Measurements from ENCODE around the gene C2orf76.

Gene C2orf76

GRCh38 chr2:119372778-119373568 is 6.3 kb upstream of the C2orf76 start:
- no peaks in the 10 kb centered on the region for H3K9me3 ChIP-seq (ENCODE audit: insufficient read depth, low read length)
- TF ChIP-seq CTCF (IDR thresholded peaks at IDR 0.05; ENCODE audit: insufficient read depth, low read length, poor library complexity, severe bottlenecking) = no peak
- no peak for TF ChIP-seq EZH2phosphoT487 (conservative IDR thresholded peaks at IDR 0.05; ENCODE audit: low read length)
- H3F3A ChIP-seq (ENCODE audit: insufficient read depth) = 0 out of 2 replicates have a peak, but pooled peaks cover 10% of the 10 kb centered on the region
- H3K27ac ChIP-seq (ENCODE audit: low read depth, low read length) = no peak overlapping the region
- no peak overlapping the region for H3K9ac ChIP-seq (ENCODE audit: low read length)
- H3K4me2 ChIP-seq (ENCODE audit: low read depth, low read length, poor library complexity, severe bottlenecking) = no peak overlapping the region
- H4K20me1 ChIP-seq (ENCODE audit: low read depth, low read length) = peaks cover 12% of the 10 kb centered on the region; the same call in 1 of the 2 replicates
- no peak overlapping the region for H3K4me3 ChIP-seq (ENCODE audit: insufficient read depth, low read length, poor library complexity, severe bottlenecking)
- peaks cover 47% of the 10 kb centered on the region for H3K36me3 ChIP-seq (ENCODE audit: low read length)
- no peak overlapping the region for H2AFZ ChIP-seq (ENCODE audit: low read depth, low read length, severe bottlenecking)
- H3K79me2 ChIP-seq (ENCODE audit: insufficient read depth, low read length) = peaks cover 21% of the 10 kb centered on the region
- no peaks in the 10 kb centered on the region for H3K9me2 ChIP-seq (replicated peaks; ENCODE audit: insufficient read depth, low read length)
- H3K27me3 ChIP-seq (ENCODE audit: low read length) = no peaks in the 10 kb centered on the region

GRCh38 chr2:119371111-119371510 is 4.5 kb upstream of the C2orf76 start:
- Histone ChIP-seq H3K9ac (ENCODE audit: low read length) (no peak overlapping the region), H3K4me3 (ENCODE audit: insufficient read depth, low read length, poor library complexity, severe bottlenecking) (no peak overlapping the region), H3K9me2 (replicated peaks; ENCODE audit: insufficient read depth, low read length) (no peaks in the 10 kb centered on the region), H2AFZ (ENCODE audit: low read depth, low read length, severe bottlenecking) (no peak overlapping the region), H3K79me2 (ENCODE audit: insufficient read depth, low read length) (peaks cover 38% of the 10 kb centered on the region), H3F3A (ENCODE audit: insufficient read depth) (0 out of 2 replicates have a peak, but pooled peaks cover 10% of the 10 kb centered on the region), H3K9me3 (ENCODE audit: insufficient read depth, low read length) (no peaks in the 10 kb centered on the region), H3K36me3 (ENCODE audit: low read length) (peaks cover 47% of the 10 kb centered on the region), H3K27me3 (ENCODE audit: low read length) (no peaks in the 10 kb centered on the region), H4K20me1 (ENCODE audit: low read depth, low read length) (peaks cover 17% of the 10 kb centered on the region; the same call in 1 of the 2 replicates), H3K4me2 (ENCODE audit: low read depth, low read length, poor library complexity, severe bottlenecking) (no peak overlapping the region), H3K27ac (ENCODE audit: low read depth, low read length) (no peak overlapping the region)
- TF ChIP-seq CTCF (IDR thresholded peaks at IDR 0.05; ENCODE audit: insufficient read depth, low read length, poor library complexity, severe bottlenecking) = no peak
- TF ChIP-seq EZH2phosphoT487 (conservative IDR thresholded peaks at IDR 0.05; ENCODE audit: low read length) = no peak

GRCh38 chr2:119369845-119370244 is 3.2 kb upstream of the C2orf76 start:
- TF ChIP-seq EZH2phosphoT487 (conservative IDR thresholded peaks at IDR 0.05; ENCODE audit: low read length) (no peak), CTCF (IDR thresholded peaks at IDR 0.05; ENCODE audit: insufficient read depth, low read length, poor library complexity, severe bottlenecking) (no peak)
- H3K9ac ChIP-seq (ENCODE audit: low read length) = no peak overlapping the region
- peaks cover 47% of the 10 kb centered on the region for H3K36me3 ChIP-seq (ENCODE audit: low read length)
- no peaks in the 10 kb centered on the region for H3K27me3 ChIP-seq (ENCODE audit: low read length)
- no peaks in the 10 kb centered on the region for H3K9me2 ChIP-seq (replicated peaks; ENCODE audit: insufficient read depth, low read length)
- 0 out of 2 replicates have a peak, but pooled peaks cover 10% of the 10 kb centered on the region for H3F3A ChIP-seq (ENCODE audit: insufficient read depth)
- H3K79me2 ChIP-seq (ENCODE audit: insufficient read depth, low read length) = peaks cover 50% of the 10 kb centered on the region
- H4K20me1 ChIP-seq (ENCODE audit: low read depth, low read length) = peaks cover 17% of the 10 kb centered on the region; the same call in 1 of the 2 replicates
- no peak overlapping the region for H3K4me3 ChIP-seq (ENCODE audit: insufficient read depth, low read length, poor library complexity, severe bottlenecking)
- no peak overlapping the region for H3K4me2 ChIP-seq (ENCODE audit: low read depth, low read length, poor library complexity, severe bottlenecking)
- no peaks in the 10 kb centered on the region for H3K9me3 ChIP-seq (ENCODE audit: insufficient read depth, low read length)
- no peak overlapping the region for H2AFZ ChIP-seq (ENCODE audit: low read depth, low read length, severe bottlenecking)
- H3K27ac ChIP-seq (ENCODE audit: low read depth, low read length) = no peak overlapping the region

Data from SU-DHL-6 (cell line).